NCI-H2227 treated with DMSO at 0.1 percent for 48 hours (cell line): ENCODE data around the gene DNAJB4.
"Not testable (repeated sequence)": the region's sequence is repeated elsewhere in the genome, so short reads cannot be mapped to it uniquely, and the experiment has no call there.

Experiments
- DNase-seq: peaks from one replicate; lab custom pipeline; 2025; lab: John Stamatoyannopoulos, UW

Gene DNAJB4

DNA sequence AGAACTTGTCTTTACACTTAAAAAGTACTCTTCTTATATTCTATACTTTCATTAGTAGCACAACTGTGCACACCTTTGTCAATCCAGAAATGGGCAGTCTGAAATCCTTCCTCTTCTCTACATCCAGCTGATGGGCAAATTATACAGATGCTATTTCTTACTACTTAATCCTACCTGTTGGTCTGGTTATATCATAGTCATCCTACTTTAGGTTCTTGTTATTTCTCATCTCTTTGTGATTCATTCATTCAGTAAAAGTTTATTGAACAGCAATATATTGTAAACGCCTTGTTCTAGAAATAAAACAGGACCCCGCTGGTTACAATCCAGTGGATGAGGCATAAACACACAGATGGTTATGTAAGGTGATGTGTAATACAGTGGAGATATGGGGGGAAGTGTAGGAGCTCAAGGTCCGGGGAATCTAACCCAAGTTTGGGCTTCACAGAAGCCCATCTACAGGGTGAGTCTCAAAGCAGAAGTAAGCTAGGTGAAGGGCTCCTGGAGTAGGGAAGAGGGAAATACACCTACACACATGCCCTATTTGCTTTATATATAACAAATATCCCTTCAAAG lies 14.0 kb upstream of the DNAJB4 start:
- no peak for DNase-seq

DNA sequence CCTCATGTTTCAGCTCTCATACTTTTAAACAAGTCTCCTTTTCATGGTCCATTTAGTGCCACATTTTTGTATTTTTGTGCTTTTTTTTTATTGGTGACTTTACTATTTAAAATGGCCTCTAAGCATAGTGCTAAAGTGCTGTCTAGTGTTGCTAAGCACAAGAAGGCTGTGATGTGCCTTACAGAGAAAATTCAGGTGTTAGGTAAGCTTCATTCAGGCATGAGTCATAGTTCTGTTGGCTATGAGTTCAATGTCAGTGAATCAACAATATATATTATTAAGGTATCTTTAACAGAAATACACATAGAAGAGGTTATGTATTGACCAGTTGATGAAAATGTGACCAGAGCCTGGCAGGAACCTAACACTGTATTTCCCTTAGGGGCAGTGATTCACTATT lies 13.1 kb upstream of the DNAJB4 start:
- DNase-seq = no peak

DNA sequence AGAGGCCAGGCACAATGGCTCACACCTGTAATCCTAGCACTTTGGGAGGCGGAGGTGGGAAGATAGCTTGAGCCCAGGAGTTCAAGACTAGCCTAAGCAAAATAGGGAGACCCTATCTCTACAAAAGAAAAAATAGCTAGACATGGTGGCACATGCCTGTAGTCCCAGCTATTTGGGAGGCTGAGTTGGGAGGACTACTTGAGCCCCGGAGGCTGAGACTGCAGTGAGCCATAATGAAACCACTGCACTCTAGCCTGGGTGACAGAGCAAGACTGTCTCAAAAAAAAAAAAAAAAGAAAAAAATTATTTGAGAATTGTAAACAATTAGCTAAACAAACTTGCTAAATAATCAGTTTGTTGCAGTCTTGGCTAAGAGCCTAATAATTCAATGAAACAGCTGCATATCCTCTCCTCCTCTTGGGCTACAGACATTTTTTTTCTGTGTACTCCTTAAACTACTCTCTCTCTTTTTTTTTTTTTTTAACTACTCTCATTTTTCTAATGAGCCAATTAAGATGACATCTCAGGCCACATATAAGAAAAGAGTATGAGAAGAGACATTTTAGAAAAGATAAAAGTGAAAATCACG lies 10.5 kb upstream of the DNAJB4 start:
- no peak for DNase-seq

DNA sequence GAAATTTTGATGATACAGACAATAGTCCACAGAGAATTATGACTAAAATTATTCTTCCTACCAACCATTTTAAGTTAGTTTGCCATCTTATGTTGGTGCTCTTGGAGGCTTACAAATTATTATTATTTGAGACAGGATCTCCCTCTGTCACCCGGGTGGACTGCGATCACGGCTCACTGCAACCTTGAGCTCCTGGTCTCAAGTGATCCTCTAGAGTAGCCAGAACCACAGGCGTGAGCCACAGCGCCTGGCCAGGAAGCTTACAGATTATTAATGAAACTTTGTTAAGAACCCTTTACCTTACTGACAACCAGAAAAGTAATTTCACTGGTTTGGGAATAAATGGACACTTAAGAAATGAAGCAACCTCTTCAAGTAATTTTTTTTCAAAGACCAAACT lies 8.0 kb upstream of the DNAJB4 start:
- DNase-seq = no peak

DNA sequence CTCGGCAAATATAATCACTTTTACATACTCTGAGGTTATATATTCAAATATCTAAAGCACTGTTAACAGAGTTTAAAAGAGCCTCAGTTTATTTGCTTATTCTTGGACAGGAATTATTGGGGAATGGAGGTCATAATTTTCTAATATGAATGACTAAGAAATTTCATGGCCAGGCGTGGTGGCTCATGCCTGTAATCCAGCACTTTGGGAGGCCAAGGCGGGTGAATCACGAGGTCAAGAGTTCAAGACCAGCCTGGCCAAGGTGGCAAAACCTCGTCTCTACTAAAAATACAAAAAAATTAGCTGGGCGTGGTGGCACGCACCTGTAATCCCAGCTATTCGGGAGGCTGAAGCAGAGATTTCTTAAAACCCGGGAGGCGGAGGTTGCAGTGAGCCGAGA lies 4.2 kb upstream of the DNAJB4 start:
- not testable (repeated sequence) for DNase-seq

DNA sequence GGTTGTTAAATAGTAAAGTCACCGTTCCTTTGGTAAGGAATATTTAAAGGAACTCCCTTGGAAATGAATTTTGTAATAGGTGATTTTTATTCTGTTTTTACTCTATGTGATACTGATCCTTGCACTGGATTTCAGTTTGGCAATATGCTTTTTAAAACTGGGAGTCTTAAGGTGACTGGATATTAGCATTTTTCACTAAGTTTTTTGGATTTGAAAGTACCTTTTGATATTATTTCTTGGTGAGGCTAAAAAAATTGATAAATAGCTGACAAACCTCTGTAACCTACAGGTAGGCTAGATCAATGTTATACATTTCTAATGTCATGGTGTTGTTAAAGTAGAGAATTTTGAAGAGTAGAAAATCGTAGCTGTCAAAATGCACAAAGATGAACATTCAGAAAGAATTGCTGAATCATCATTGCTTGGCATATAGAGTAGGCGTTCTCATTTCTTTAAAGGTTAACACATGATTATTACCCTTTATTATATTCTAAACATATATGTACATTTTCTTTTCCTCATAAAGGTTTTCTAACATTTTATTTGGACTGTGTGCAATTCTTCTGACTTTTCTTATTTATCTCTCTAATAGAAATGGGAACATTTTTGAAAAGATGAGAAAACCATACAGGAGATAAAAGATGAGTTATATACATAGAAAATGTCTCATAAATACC lies 1.5 kb upstream of the DNAJB4 start:
- no peak for DNase-seq

DNA sequence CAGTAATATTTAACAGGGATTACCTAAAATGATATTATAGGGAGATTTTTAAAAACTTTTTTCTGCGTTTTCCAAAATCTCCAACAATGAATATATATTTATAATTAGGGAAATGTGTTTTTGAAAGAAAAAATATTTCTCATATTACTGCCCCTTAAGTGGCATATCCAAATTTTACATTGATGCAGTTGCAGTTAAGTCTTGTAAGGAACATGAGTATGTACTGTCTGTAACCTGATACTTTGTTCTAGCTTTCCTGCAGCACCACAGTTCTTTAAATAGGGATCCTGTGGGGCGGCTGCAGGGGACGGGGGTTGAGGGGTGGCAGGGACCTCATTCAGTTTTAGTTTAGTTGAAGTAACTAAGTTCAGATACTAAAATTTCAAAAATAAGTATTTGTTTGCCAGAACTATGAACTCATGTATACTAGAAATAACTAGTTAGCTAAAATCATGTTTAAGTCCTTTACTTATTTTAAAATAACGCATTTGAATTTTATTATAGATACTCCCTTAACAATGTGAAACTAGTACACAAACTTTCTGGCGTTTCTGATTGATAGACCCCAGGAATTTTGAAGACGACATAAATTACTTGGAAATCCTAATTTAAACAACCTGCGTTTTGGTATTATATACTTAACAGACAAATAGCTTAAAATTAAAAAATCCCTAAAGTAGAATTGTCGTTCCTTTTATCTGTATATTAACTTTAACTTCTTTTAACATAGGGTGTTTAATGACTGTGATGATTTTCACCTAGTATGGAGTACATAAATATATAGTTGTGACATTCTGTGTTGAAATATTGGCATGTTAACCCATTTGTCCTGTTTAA lies 639 bp upstream of the DNAJB4 start:
- no peak for DNase-seq

DNA sequence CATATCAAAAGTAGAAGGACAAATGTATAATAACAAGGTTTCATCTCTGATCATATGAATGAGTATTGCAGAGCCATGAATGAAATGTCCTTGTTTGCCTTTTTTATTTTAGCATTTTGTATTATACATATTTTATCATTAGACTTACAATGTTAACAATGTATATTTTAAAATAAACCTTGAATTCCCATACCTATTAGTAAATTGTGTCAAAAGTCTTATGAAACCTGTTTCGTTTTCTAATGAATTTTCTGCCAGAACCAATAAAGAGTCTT lies 646 bp downstream of the DNAJB4 start:
- DNase-seq = no peak

DNA sequence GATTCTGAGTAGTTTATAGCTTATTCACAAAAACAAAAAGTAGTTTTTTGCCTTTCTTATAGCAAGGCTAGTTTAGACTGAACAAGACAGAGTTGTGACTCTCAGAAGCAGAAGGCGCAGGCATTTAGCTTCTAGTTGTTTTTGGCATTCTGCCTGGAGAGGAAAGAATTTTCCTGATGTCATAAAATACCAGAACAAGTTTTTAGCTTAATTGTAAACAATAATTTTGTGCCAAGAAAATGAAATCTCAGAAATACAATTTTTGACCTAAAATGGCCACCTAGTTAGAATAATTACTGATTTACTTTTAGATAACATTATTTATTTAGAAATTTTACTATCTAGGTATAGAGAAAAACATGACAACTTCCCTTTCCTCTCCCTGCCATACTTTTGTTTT lies 1.0 kb downstream of the DNAJB4 start:
- peak; percentile 38 for DNase-seq

DNA sequence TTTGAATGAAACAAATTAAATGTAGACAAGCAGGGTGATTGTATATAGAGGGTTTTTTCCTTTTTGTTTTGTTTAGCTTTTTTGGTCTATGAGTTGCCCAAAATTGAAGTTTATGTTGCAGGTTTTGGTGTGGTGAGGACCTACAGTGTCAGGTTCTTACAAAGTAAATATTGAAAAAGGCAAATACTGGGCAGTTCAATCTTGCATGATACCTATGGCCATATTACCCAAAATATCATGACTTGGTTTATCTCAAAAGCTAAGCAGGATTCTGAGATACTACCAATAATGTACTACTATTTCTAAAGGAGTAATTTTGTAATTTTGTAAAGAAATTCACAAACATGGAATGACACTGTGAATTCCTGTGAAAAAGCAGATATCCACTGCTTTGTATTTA lies 1.8 kb downstream of the DNAJB4 start:
- DNase-seq = no peak

DNA sequence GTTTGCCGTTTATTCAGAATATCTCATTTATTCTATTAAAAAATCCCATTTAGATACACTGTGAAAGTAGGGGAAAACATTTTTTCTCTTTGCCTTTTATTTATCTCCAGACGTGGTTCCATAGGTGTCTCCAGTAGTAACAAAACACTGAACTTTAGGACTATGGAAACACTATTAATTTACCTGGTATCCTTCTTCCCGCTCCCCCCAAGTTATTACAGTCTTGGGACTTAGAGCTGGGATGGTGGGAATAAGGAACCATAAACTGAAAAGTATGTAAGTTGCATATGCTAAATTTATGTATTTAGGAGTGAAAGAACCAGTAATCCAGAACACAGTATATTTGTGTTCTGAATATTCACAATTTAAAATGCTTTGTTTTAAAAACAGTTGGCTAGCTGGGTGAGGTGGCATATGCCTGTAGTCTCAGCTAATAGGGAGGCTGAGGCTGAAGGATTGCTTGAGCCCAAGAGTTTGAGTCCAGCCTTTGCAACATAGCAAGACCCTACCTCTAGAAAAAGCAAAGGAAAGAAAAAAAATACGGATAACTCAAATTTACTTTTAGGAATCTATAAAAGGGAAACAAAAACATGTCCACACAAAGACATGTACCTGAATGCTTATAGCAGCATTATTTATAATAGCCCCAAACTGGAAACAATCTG lies 3.1 kb downstream of the DNAJB4 start:
- DNase-seq = no peak

DNA sequence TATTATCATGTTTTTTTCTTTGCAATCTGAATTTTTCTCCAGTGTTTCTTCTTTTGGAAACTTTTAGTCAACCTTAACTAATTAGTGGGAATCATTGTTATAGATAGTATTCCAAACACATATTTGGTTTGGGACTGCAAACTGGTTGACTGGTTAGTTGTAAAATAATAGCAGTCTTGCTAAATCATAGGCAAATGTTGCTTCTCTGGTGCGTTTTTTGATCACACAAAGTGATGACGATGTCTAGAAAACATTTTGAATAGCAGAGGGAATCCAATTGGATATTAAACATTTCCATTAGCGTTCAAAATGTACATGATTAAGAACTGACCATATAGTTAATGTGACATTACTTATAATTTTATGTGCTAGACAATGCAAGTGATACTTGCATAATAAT lies 4.5 kb downstream of the DNAJB4 start:
- no peak for DNase-seq

DNA sequence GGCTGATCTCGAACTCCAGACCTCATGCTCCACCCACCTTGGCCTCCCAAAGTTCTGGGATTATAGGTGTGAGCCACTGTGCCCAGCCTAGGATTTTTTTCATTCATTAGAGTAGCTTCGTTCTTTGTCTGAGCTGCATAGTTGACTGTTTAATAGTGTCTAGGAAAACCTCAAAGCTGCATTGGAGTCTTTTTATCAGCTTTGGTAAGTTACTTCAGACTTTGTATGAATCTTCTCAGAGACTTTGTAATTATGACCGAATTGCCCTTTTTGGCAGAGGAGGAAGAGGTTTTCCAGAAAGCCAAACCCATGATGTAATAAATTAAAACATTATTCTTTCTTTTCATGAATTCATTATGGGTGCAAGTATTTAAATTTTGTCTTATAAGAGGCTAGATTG lies 5.1 kb downstream of the DNAJB4 start:
- DNase-seq = no peak

DNA sequence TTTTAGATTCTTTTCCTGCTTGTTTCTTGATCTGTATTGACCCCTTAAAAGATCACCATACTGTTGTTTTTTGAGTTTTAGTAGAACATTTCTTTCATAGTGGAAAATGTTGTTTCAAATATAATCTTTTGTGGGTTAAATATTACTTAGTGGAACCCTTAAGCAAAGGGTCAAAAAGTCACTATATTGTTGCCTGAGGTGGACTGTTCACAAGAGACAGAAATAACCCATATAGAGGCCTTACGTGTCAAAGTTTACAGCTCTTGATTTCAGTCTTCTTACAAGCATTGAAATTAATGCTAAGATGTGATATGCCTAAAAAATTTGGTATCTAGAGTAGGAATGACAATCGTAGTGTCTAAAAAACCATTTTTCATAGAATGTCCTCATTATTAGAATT lies 6.3 kb downstream of the DNAJB4 start:
- DNase-seq = no peak

DNA sequence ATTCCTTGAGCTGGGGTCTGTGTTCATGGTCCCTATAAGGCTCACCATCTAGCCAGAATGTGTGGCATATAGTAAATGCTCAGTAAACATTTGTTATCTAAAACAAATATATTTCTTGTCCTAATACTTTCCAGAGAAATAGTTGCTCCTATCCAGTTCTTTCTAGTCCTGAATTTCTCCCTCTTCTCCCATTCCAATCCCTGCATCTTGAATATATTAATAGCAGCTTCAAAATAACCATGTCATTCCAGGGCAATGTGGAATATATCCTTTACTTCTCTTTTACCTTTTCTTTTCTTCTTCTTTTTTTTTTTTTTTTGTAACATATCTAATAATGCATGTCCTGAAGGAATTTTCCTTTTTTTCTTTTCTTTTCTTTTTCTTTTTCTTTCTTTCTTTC lies 10.4 kb downstream of the DNAJB4 start:
- no peak for DNase-seq

DNA sequence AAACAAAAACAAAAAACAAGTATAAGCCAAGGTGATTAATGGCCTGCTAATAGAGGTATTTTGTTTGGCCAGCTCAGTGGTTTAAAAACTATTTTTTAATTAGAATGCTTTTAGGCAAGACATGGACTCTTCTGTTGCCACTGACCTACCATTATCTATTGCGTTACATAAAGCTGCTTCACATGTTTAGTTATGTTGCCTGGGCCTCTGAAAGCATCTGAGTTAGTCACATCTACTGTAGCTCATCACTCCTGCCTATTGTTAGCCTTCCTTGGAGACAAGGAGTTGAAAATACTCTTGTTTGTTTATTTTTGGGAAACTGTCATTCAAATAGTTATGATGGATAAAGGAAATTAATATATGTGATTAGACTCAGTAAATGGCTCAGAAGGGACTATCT lies 14.3 kb downstream of the DNAJB4 start:
- no peak for DNase-seq

DNA sequence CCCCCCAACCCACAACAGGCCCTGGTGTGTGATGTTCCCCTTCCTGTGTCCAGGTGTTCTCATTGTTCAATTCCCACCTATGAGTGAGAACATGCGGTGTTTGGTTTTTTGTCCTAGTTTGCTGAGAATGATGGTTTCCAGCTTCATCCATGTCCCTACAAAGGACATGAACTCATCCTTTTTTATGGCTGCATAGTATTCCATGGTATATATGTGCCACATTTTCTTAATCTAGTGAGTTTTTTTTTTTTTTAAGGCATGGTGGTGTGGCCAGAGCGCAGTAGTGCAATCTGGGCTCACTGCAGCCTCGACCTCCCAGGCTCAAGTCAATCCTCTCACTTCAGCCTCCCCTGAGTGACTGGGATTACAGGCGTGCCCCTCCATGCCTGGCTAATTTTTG lies 16.4 kb downstream of the DNAJB4 start:
- DNase-seq = not testable (repeated sequence)

DNA sequence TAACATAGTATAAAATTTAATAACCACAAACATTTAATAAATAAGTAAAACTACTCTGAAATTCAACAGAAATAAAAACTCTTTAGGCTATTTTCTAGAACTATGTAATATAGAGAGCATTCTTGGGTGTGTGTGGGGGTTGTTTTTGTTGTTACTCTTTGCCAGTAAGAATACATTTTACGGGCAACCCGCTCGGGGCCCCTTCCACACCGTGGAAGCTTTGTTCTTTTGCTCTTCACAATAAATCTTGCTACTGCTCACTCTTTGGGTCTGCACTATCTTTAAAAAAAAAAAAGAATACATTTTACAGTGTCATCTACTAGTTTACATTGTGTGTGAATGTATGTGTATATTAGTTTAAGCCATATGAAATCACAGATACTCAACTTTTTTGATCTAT lies 25.1 kb downstream of the DNAJB4 start:
- DNase-seq = no peak

DNA sequence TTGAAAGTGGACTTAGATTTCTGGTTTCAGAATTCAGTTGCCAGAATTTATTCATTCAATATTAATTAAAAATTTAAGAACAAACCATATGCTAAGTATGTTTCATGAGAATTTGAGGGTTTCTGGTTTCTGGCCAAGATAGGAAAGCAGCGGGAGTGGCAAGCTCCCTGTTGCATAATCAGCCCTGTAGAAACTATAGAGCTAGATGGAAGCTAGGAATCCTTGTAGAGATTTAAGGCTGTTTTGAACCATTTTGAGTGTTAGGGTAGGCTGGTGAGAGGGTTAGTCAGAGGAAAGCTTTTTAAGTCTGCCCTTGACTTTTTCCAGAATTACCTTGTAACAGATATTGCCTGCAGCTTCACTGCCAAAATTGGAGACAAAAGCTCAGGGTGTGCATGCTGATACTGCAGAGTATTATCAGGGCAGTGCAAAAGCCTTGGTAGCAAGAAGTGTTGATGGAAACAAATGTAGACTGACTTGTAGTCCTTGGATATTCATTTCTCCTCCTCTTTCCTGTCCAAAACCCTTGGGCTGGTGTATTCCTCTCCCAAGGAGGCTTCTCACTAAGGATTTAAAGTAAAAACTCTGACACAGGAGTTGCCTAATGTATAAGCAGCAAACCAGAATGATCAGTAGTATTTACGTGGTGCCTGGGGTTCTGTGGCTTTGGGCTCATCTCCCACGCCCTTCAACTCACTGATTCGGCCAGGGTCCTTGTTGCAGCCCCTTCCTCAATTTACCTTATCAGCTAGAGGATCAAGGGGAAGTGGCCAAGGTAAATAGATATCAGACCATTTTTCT lies 28.5 kb downstream of the DNAJB4 start:
- DNase-seq = no peak

DNA sequence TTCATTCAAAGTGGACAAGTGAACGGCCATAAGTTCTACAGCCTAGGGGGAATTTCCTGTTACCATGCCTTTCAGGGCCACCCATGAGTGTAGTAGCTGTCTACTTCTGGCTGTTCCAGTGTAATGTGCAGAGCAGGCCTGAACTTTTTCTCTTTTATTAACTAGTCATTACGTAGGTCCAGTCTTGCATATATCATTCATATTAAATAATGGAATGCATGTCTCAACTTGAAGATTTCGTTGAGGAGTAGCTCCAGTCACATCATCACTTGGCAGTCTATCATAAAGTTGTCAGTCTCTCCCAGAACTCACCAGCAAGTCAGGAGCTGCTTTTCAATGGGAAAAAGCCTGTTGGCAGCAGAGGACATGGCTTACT lies 29.0 kb downstream of the DNAJB4 start:
- DNase-seq = no peak

DNA sequence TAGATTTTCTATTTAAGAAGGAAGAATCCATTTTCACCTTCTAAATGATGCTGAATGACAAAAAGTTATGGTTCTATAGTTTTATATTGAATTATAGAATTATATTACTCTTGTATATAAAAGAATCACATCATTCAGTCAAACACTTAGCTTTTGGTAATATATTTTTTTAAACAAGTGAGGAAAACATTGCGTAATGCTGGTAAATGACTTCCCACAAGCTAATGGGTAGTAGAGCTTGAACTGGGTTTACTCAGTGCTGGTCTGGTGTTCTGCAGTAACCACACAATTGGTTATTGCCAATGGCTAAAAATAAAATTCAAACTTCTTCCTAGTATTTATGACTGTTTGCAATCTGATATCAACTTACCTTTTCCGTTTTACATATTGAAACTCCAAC lies 30.4 kb downstream of the DNAJB4 start:
- no peak for DNase-seq

DNA sequence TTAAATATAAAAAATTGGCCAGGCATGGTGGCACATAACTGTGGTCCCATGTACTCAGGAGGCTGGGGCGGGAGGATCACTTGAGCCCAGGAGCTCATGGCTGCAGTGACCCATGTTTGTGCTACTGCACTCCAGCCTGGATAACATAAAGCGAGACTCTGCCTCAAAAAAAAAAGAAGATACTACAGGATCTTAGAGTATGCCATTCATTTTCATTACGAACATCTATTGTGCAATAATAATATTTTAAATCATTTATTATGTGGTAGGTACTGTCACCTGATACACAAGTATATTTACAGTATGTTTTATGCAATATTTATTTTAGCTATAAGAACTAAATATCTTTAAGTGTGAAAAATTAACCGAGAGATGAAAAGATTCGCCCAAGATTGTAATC lies 31.7 kb downstream of the DNAJB4 start:
- no peak for DNase-seq
